DND-41 (cell line): Measurements from ENCODE around the gene SAXO1.

Experiments
- ATAC-seq: fragments of 200-7000 bp; cut with Tn5 transposase; 3 replicates; pipeline ENCODE4 v1.9.1; 2021; ENCODE audit warnings: low read depth; ENCODE audit not compliant: insufficient read depth
- DNase-seq: peaks from one replicate; pipeline ENCODE4 v3.0.0-alpha.2; 2020
- H2AFZ ChIP-seq: 2 replicates; pipeline ENCODE4 v1.6.0; 2012; ENCODE audit warnings: low read depth, low read length
- H3K27ac ChIP-seq: 2 replicates; pipeline ENCODE4 v1.5.1; 2012; ENCODE audit warnings: low read length, inconsistent platforms
- H3K27me3 ChIP-seq: fragments of 200-600 bp; sonication (generic); 2 replicates; pipeline ENCODE4 v1.6.0; 2012; ENCODE audit warnings: low read length, mild to moderate bottlenecking, inconsistent platforms; ENCODE audit not compliant: insufficient read depth, poor library complexity
- H3K36me3 ChIP-seq: 2 replicates; pipeline ENCODE4 v1.5.1; 2012; ENCODE audit warnings: low read length, inconsistent platforms; ENCODE audit not compliant: insufficient read depth
- H3K4me1 ChIP-seq: 2 replicates; pipeline ENCODE4 v1.5.1; 2012; ENCODE audit warnings: mild to moderate bottlenecking, low read length; ENCODE audit not compliant: insufficient read depth
- H3K4me2 ChIP-seq: 2 replicates; pipeline ENCODE4 v1.6.0; 2012; ENCODE audit warnings: mild to moderate bottlenecking, moderate library complexity, low read length, inconsistent platforms; ENCODE audit not compliant: insufficient read depth
- H3K4me3 ChIP-seq, 2 experiments: fragments of 200-600 bp in 1 of 2; shearing (Covaris generic) in 1 of 2; 2 replicates each; pipeline ENCODE4 v1.5.1; 2012 to 2016; ENCODE audit warnings: inconsistent platforms in 2 of 2, low read length in 2 of 2, mild to moderate bottlenecking in 2 of 2, low read depth in 1 of 2, moderate library complexity in 1 of 2
- H3K79me2 ChIP-seq: 2 replicates; pipeline ENCODE4 v1.6.0; 2012; ENCODE audit warnings: low read length, inconsistent platforms; ENCODE audit not compliant: insufficient read depth
- H3K9ac ChIP-seq: 2 replicates; pipeline ENCODE4 v1.6.0; 2012; ENCODE audit warnings: low read depth, mild to moderate bottlenecking, inconsistent platforms, low read length, moderate library complexity
- H3K9me3 ChIP-seq: 2 replicates; pipeline ENCODE4 v1.5.1; 2012; ENCODE audit warnings: low read length, moderate library complexity, mild to moderate bottlenecking, inconsistent platforms; ENCODE audit not compliant: insufficient read depth, severe bottlenecking
- H4K20me1 ChIP-seq: 2 replicates; pipeline ENCODE4 v1.6.0; 2012; ENCODE audit warnings: low read length; ENCODE audit not compliant: insufficient read depth
- EZH2 ChIP-seq: IDR thresholded peaks from 3 replicates; pipeline ENCODE4 v1.6.1; 2012; ENCODE audit warnings: borderline replicate concordance, low read depth, mild to moderate bottlenecking, moderate library complexity, low read length, inconsistent platforms; ENCODE audit not compliant: severe bottlenecking
- TF ChIP-seq, protein P1 (sequence below): IDR thresholded peaks from 2 replicates; pipeline ENCODE4 v1.5.1; 2012; ENCODE audit warnings: borderline replicate concordance, low read length, moderate library complexity, mild to moderate bottlenecking; ENCODE audit not compliant: poor library complexity, severe bottlenecking; ENCODE audit errors: extremely low read depth

SAXO1 gene

DNA sequence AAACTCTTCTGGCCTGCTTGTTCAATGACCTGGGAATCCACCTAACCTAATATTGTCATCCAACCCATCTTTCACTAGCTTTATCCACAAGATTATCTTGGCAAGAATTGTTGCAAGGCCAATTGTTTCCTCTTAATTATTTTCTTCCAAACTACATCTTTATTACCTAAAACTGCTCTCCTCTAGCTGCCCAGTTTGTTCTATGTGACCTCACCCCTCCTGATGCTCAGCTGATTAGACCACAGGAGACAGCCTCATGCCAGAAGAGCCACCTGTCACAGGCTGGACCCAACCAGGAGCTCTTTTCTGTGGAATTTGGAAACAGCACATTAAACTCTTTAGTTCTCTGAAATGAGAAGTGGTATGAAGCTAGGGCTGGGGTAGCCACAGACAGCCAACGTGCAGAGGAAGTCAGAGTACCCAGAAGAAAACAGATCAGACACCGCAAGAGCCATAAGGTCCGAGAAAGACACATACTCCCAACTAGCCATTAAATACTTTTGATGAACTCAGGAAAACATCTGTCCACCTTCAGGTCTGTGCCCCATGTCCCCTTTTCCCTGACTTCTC, 12.0 kb downstream of the SAXO1 start:
- no peaks in the 10 kb centered on the region for H3K79me2 ChIP-seq
- no peaks in the 10 kb centered on the region for H3K36me3 ChIP-seq
- ATAC-seq = no peak
- DNase-seq = no peak
- H2AFZ ChIP-seq = no peak overlapping the region
- no peak overlapping the region for H3K27ac ChIP-seq
- TF ChIP-seq EZH2 = no peak
- TF ChIP-seq, protein P1, sequence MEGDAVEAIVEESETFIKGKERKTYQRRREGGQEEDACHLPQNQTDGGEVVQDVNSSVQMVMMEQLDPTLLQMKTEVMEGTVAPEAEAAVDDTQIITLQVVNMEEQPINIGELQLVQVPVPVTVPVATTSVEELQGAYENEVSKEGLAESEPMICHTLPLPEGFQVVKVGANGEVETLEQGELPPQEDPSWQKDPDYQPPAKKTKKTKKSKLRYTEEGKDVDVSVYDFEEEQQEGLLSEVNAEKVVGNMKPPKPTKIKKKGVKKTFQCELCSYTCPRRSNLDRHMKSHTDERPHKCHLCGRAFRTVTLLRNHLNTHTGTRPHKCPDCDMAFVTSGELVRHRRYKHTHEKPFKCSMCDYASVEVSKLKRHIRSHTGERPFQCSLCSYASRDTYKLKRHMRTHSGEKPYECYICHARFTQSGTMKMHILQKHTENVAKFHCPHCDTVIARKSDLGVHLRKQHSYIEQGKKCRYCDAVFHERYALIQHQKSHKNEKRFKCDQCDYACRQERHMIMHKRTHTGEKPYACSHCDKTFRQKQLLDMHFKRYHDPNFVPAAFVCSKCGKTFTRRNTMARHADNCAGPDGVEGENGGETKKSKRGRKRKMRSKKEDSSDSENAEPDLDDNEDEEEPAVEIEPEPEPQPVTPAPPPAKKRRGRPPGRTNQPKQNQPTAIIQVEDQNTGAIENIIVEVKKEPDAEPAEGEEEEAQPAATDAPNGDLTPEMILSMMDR = no peak
- no peak overlapping the region for H3K9ac ChIP-seq
- H4K20me1 ChIP-seq = no peaks in the 10 kb centered on the region
- H3K4me2 ChIP-seq = no peak overlapping the region
- no peaks in the 10 kb centered on the region for H3K9me3 ChIP-seq
- no peak overlapping the region for H3K4me3 ChIP-seq
- no peaks in the 10 kb centered on the region for H3K4me1 ChIP-seq
- H3K27me3 ChIP-seq = no peaks in the 10 kb centered on the region

DNA sequence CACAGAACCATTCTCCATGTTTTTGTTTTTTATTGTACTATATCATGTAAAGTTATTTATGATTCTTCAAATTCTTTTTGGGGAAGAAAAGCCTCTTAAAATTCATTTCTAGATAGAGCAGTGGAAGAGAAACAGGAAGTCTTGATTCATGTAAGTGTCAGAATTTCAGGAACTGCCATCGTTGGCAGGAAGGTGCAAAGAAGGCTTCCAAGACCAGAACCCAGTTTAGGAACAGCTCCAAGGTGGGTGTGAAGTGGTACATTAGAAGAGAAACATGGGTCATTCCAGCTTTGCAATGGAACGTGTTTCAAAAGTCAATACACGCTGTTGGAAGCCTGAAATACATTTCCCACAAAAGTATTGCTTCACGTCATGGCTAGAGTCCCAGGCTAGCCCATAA, 14.8 kb downstream of the SAXO1 start:
- no peaks in the 10 kb centered on the region for H4K20me1 ChIP-seq
- H3K4me2 ChIP-seq = no peak overlapping the region
- DNase-seq (no peak), ATAC-seq (no peak)
- no peaks in the 10 kb centered on the region for H3K36me3 ChIP-seq
- H3K79me2 ChIP-seq = no peaks in the 10 kb centered on the region
- H3K4me1 ChIP-seq = no peaks in the 10 kb centered on the region
- no peaks in the 10 kb centered on the region for H3K9me3 ChIP-seq
- TF ChIP-seq EZH2 = no peak
- TF ChIP-seq, protein P1 = no peak
- no peak overlapping the region for H3K27ac ChIP-seq
- H3K4me3 ChIP-seq = no peak overlapping the region
- no peak overlapping the region for H3K9ac ChIP-seq
- no peak overlapping the region for H2AFZ ChIP-seq
- no peaks in the 10 kb centered on the region for H3K27me3 ChIP-seq

DNA sequence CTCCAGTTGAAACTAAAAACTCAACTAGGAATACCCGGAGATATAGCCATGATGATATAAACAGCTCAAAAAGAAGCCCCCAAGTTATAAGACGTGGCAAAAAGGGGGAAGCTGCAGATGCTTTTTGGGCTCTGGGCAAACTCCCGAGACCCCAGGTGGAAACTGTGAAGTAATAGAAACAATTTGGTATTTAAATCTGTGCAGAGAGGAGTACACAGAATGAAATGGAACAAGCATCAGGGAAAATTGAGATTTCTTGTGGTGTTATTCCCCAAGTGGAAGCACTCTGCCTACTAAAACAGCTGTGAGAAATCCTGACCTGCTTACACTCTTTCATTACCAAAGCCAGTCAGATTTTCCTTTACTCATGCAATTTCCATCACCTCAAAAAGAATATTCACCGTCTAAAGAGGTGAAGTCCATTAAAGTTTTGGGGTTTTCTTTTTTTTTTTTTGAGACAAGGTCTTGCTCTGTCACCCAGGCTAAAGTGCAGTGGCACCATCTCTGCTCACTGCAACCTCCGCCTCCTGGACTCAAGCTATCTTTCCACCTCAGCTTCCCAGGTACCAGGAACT, 23.5 kb downstream of the SAXO1 start:
- H3K27ac ChIP-seq = no peak overlapping the region
- no peaks in the 10 kb centered on the region for H3K27me3 ChIP-seq
- no peak overlapping the region for H2AFZ ChIP-seq
- H3K36me3 ChIP-seq = no peaks in the 10 kb centered on the region
- DNase-seq (no peak), ATAC-seq (no peak)
- no peak overlapping the region for H3K9ac ChIP-seq
- H3K9me3 ChIP-seq = no peaks in the 10 kb centered on the region
- H3K4me3 ChIP-seq = no peak overlapping the region
- H3K4me1 ChIP-seq = no peaks in the 10 kb centered on the region
- no peak overlapping the region for H3K4me2 ChIP-seq
- H4K20me1 ChIP-seq = no peaks in the 10 kb centered on the region
- TF ChIP-seq, protein P1 = no peak
- no peak for TF ChIP-seq EZH2
- H3K79me2 ChIP-seq = no peaks in the 10 kb centered on the region

DNA sequence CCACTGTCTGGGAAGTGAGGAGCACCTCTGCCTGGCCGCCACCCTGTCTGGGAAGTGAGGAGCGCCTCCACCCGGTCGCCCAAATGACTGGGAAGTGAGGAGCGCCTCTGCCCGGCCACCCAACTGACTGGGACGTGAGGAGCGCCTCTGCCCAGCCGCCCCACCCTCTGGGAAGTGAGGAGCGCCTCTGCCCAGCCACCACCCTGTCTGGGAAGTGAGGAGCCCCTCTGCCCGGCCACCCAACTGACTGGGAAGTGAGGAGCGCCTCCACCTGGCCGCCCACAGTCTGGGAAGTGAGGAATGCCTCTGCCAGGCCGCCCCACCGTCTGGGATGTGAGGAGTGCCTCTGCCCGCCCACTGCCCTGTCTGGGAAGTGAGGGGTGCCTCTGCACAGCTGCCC, 32.9 kb downstream of the SAXO1 start:
- ATAC-seq = no peak

More for the DNA sequence above, 32.9 kb downstream of the SAXO1 start:
- TF ChIP-seq EZH2 = no peak
- TF ChIP-seq, protein P1 = no peak
- Histone ChIP-seq H3K9me3 (peaks cover 2% of the 10 kb centered on the region), H3K27ac (no peak overlapping the region), H3K4me2 (no peak overlapping the region), H3K36me3 (no peaks in the 10 kb centered on the region), H4K20me1 (no peaks in the 10 kb centered on the region), H3K4me1 (no peaks in the 10 kb centered on the region), H3K27me3 (no peaks in the 10 kb centered on the region), H3K9ac (no peak overlapping the region), H3K79me2 (no peaks in the 10 kb centered on the region), H3K4me3 (no peak overlapping the region), H2AFZ (no peak overlapping the region)
- no peak for DNase-seq
